ENCODE results near the gene LSM5.

LSM5 gene

GRCh38 chr7:32490127-32490796 lies at the start of gene LSM5:
Gene LSM5, minus strand, starts transcription at chr7:32490380. Its CDS starts 15 bp downstream, at chr7:32490365.
- DNase-seq (ENCODE audit: low read depth) = peak; percentile 96
- TF ChIP-seq CTCF (IDR thresholded peaks at IDR 0.05; ENCODE audit: low read length, missing control alignments) = no peak
- peak within 1 kb of the TSS; percentile 81 for H3K4me3 ChIP-seq (replicated peaks; ENCODE audit: low read depth, low read length)

GRCh38 chr7:32539366-32539765 lies 49.2 kb upstream of the LSM5 start:
- no peak for DNase-seq (ENCODE audit: low read depth)
- no peak overlapping the region for H3K4me3 ChIP-seq (replicated peaks; ENCODE audit: low read depth, low read length)
- TF ChIP-seq CTCF (IDR thresholded peaks at IDR 0.05; ENCODE audit: low read length, missing control alignments) = no peak

- H3K4me3 ChIP-seq (replicated peaks; ENCODE audit: low read depth, low read length) = no peak overlapping the region
- DNase-seq (ENCODE audit: low read depth) = no peak
- no peak for TF ChIP-seq CTCF (IDR thresholded peaks at IDR 0.05; ENCODE audit: low read length, missing control alignments)
These were observed 47.6 kb upstream of the LSM5 start for GRCh38 chr7:32537760-32538159.

- no peak overlapping the region for H3K4me3 ChIP-seq (replicated peaks; ENCODE audit: low read depth, low read length)
- peak; percentile 66 for DNase-seq (ENCODE audit: low read depth)
- TF ChIP-seq CTCF (IDR thresholded peaks at IDR 0.05; ENCODE audit: low read length, missing control alignments) = no peak
These were observed 46.4 kb upstream of the LSM5 start for GRCh38 chr7:32536585-32536984.

- H3K4me3 ChIP-seq (replicated peaks; ENCODE audit: low read depth, low read length) = no peak overlapping the region
- TF ChIP-seq CTCF (IDR thresholded peaks at IDR 0.05; ENCODE audit: low read length, missing control alignments) = no peak
- DNase-seq (ENCODE audit: low read depth) = no peak
These were observed 45.8 kb upstream of the LSM5 start for GRCh38 chr7:32536016-32536415.

- H3K4me3 ChIP-seq (replicated peaks; ENCODE audit: low read depth, low read length) = no peak overlapping the region
- TF ChIP-seq CTCF (IDR thresholded peaks at IDR 0.05; ENCODE audit: low read length, missing control alignments) = no peak
- DNase-seq (ENCODE audit: low read depth) = no peak
These were observed 45.1 kb upstream of the LSM5 start for GRCh38 chr7:32535162-32535702.

Data from fibroblast of pulmonary artery (primary cell).